Choroid plexus epithelial cell (primary cell): ENCODE measurements around the gene CTNNA3.

Source experiments
- DNase-seq: peaks from one replicate; pipeline ENCODE4 v3.0.0-alpha.2; 2010; ENCODE audit warnings: low read depth
- H3K4me3 ChIP-seq: 2 replicates; pipeline ENCODE4 v1.5.1; 2011; ENCODE audit warnings: low read depth, mild to moderate bottlenecking, control low read depth, low read length, moderate library complexity
- TF ChIP-seq, protein P1 (sequence below): conservative IDR thresholded peaks from 2 replicates; pipeline ENCODE4 v1.5.1; 2011; ENCODE audit warnings: low read depth, mild to moderate bottlenecking, control low read depth, inconsistent platforms, low read length, moderate library complexity

The CTNNA3 gene

DNA sequence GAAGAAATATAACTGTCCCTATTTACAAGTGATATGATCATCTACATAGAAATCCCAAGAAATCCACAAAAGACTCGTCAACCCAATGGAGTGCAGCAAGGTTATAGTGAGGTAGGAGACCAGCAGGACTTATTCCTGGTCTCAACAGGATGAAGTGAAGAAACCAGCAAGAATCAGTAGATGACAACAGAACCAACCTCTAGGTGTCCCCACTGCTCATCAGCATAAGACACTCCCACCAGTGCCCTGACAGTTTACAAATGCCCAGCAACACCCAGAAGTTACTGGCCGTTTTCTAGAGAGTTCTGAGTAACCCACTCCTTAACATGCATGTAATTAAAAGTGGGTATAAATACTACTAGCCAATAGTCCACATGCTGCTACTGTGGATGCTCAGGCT is 1240.7 kb downstream of the CTNNA3 start:
- TF ChIP-seq, protein P1, sequence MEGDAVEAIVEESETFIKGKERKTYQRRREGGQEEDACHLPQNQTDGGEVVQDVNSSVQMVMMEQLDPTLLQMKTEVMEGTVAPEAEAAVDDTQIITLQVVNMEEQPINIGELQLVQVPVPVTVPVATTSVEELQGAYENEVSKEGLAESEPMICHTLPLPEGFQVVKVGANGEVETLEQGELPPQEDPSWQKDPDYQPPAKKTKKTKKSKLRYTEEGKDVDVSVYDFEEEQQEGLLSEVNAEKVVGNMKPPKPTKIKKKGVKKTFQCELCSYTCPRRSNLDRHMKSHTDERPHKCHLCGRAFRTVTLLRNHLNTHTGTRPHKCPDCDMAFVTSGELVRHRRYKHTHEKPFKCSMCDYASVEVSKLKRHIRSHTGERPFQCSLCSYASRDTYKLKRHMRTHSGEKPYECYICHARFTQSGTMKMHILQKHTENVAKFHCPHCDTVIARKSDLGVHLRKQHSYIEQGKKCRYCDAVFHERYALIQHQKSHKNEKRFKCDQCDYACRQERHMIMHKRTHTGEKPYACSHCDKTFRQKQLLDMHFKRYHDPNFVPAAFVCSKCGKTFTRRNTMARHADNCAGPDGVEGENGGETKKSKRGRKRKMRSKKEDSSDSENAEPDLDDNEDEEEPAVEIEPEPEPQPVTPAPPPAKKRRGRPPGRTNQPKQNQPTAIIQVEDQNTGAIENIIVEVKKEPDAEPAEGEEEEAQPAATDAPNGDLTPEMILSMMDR, result no peak
- H3K4me3 ChIP-seq, result no peak overlapping the region
- no peak for DNase-seq

DNA sequence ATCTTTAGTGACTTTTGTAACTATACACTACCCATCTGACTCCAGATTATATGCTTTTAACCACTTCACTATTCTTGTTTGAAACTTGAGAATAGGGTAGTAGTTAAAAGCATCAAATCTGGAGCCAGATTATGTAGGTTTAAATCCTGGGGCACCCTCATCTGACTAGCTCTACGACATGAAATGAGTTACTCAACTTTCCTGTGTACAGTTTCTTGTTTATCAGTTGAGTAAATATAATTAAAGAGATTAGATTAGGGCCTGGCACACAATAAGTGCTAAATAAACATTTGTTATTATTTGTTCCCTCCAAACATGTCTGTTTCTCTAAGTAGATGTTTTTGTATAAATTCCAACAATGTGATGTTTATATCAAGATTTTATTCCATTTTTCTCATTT is 1255.4 kb downstream of the CTNNA3 start:
- TF ChIP-seq, protein P1, result no peak
- no peak overlapping the region for H3K4me3 ChIP-seq
- DNase-seq, result no peak

DNA sequence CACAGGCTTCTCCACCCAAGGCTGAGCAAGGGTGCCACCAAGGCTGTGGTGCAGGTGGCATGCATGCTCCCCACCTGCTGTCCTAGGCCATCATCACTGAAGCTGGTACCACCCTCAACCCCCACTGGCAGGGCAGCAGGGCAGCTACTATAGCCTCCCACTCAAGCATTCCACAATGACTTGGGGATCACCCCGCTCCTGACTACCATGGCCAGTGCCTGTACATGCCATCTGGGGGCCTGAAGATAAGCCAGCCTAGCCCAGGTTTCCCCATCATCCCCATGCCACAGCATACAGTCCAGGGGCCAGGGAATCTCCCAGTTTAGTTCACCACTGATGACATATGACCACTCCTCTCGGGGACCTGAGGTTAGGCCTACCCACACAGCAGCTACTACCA is 1281.1 kb downstream of the CTNNA3 start:
- no peak overlapping the region for H3K4me3 ChIP-seq
- no peak for DNase-seq
- TF ChIP-seq, protein P1, result no peak

DNA sequence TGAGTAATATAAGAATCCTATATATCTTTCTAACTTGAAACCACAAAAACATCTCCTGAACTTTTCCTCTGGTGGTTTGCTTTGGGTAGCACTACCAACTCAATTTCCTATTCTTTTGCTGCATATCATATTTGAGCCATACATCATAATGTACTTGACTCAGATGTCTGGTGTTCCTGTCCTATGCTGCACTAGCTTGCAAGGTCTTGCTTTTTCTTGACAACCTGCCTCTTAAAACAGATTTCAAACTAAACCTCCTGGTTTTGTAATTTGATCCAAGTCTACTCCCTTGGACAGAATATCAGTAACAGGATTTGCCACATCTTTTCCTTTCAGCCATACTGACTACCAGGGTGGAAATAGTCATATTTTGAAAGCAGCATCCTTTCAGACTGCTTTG is 1290.4 kb downstream of the CTNNA3 start:
- no peak for DNase-seq
- no peak overlapping the region for H3K4me3 ChIP-seq
- TF ChIP-seq, protein P1, result no peak

DNA sequence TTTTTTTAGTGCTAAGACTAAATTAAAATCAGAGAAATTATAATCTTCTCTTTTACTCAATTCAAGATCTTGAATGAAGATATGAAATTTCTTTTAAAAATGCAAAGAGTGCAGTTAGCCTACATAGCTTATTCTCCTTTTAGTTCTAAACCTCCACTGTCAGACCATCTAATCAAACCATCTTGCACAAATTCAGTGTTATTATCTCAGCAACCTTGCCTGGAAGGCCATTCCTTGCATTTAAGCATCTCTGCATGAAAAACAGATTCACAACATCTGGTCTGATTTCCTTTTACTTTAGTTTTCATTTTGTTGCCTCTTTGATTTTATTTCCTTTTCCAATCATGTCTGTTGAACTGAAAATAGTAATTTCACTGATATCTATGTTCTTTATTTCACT is 1297.3 kb downstream of the CTNNA3 start:
- H3K4me3 ChIP-seq, result no peak overlapping the region
- no peak for DNase-seq
- TF ChIP-seq, protein P1, result no peak

DNA sequence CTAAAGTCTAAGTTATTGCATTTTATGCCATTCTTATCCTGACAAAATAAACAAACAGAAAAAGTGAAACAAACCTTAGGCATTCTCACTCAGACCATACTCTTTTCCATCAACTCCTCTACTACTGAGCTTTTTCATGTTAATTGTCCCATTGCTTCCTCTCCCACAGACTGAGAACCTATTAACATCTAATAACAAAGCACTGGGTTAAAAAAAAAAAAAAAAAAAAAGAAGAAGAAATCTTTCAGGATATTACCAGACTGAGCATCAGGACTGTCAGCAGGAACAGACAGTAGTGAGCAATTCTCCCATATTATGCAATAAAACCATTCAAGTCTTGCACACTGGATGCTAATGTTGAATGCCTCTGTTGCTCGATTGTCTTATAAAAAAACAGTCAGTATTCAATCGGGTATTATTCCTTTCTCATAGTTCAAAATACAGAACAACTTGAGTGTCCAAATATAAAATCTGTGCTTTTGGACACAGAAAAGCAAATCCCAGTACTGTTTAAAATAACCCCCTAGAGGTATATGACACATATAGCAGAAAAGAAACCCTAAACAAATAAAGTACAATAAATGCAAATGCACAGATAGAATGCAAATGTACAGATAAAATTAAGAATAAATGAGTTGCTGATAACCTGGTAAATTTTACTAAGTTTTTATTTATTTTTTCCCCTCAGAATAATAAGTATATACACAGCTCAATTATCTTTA is 1301.5 kb downstream of the CTNNA3 start:
- DNase-seq, result no peak
- no peak overlapping the region for H3K4me3 ChIP-seq
- TF ChIP-seq, protein P1, result no peak

DNA sequence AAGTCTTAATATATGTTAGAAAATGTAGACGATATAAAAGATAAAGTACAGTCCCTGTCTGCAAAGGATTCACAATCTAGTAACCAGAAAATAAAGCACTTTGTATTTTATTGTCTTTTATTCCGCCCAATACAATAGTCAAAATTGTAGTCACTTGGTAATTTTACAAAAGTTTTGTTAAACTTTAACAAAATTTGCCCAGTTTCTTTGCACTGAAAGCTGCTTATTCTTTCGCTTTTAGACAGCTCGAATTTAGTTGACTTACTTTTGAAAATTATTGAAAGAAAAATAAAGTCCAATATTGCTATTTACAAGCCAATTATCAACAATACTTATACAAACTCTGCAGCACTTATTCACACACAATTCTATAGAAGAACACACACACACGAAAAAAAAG is 1305.1 kb downstream of the CTNNA3 start:
- TF ChIP-seq, protein P1, result no peak

More for the DNA sequence above, 1305.1 kb downstream of the CTNNA3 start:
- H3K4me3 ChIP-seq, result no peak overlapping the region
- DNase-seq, result no peak
